Skin of body (tissue), 2 donors: ENCODE results near the gene TTC23. TPM values are rescaled to one million over a fixed set of nuclear protein-coding genes. Genes with fewer than 3 reads are reported as not detected.

Experiments used
- DNase-seq: peaks from one replicate; lab custom pipeline; 2025; lab: John Stamatoyannopoulos, UW
- total RNA-seq: library from RNA; depleted of rRNA; stranded (reverse); fragments of >200 nt; gene quantifications from one replicate; pipeline ENCODE4 v1.2.3, GENCODE V29; 2014

The TTC23 gene
- total RNA-seq, 1 donor from 2014 or later = 29.8 TPM

- DNase-seq = no peak
Observed at GRCh38 chr15:99165956-99166689, 83.3 kb downstream of the TTC23 start.

DNA sequence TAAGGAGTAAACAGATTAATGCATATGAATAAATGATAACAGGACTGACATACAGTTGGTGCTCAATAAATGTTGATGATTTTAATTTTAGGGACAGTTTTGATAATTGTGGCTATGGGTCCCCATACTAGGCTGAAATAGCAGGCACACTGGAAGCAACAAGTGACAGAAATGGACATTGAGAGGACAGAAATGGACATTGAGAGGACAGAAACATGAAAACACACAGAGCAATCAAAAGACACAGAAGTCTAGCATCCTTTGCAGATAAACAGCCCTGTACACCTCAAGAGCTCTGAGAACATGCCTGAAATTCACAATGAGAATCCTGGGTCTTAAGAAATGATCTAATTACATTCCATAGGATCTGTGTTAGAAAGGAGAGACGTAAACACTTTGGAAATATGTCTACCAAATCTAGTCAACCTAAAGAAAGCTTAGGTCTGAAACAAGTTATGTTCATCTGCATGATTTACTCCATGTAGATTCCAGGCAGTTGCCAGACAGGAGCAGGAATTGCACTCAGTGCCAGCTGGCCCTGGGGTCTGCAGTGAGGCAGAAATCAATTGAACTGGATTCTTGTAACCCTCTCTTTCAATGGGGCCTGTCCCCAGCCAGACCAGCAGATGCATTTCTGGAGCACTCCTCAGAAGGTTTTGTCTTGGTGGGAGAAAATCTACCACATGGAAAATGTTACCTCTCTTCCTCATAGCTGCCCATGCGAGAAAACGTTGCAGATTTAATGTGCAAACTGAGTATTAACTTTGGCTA lies 84.2 kb downstream of the TTC23 start:
- DNase-seq = no peak

GRCh38 chr15:99164119-99164518 lies 85.3 kb downstream of the TTC23 start:
- DNase-seq = no peak

DNA sequence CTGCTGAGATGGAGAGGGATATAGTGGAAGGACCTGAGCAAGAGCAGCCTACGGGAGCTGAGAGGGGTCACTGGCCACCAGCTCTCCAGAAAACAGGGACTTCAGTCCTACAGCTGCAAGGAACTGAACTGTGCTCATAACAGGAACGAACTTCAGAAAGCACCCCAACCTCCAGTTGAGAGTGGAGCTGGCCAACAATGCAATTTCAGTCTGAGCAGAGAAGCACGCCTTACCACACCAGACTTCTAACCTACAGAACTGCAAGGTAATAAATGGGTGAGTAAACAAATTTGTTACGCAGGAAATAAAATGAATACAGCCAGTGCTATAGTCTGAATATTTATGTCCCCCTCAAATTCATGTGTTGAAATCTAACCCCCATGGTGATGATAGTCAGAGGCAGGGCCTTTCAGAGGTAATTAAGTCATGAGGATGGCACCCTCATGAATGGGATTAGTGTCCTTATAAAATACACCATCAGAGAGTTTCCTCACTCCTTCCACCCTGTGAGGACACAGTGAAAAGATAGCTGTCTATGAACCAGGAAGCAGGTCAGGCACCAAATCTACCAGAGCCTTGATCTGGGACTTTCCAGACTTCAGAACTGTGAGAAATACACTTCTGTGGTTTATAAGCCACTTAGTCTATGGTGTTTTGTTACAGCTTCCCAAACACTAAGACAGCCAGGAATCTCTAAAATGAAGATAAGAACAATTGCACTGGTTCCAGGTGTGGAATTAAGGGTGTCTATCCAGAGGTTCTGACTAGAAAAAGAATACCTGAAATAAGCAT lies 85.9 kb downstream of the TTC23 start:
- DNase-seq = no peak

DNA sequence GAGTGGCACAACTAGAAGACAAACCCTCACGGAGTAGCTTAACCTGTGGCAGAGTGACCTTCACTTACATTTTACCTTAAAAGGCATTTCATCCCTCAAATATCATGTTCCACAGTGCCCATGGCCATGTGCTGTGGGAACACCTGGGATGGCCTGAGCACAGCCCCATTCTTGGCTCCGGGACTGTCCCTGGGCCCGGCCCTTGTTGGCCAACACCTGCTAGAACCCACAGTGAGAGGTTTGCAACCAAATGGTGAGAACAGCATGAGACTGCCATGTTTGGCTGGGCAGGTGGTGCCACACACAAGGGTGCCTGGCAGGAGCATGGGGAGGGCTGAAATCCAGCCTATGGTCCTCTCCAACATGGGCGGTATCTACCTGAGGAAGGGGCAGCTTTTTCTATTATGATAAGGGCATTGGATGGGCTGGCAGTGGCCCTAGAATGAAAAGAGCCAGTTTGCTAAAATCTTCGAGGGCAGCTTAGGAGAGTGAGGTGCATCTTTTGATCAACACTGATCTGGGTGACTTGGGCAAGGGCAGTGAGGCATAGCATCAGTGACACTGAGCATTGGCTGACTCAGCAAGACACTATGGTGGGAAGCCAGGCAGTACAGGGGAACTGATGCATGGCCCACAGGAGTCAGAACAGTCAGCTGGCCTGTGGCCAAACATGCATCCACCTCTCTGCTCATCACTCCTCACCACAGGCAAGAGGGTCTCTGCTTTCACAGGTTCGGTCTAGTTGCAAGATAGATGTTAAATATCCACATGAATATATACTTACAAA lies 90.6 kb downstream of the TTC23 start:
- DNase-seq = no peak

DNA sequence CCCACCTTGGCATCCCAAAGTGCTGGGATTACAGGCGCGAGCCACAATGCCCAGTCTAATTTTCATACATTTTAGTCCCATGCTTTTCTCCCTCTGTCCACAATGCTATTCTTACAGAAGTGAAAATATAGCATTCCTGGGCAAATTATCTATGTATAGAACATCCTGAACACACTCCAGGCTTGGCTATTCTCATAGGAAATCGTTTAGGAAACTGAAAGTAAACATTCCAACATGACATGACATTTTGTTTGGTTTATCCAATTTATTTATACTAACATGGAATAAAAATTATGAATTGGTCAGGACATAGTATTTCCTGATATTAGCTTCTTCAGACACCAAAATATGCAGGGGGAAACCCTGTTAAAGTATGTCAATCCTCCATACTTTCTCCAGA lies 91.9 kb downstream of the TTC23 start:
- no peak for DNase-seq

DNA sequence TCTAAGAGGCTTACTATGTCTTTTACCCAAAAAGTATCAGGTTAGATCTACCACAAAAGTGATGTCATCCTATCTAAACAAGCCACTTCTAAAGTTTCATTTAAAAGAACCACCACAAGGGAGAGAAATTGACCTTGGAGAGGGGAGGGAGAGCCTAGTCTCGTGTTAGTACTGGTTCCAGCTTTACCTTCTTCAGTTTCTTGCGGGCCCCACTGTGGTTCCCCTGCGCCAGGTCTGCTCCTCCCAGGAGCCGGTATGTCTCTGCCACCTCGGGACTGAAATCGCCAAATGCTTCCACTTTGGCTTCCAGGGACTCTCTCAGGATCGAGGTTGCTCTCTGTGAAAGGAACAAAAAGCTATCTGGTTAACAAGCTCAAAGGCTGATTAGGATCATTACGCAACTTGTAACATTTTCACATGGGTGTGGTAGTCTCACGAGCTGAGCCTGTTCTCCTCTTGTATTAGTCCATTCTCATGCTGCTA lies 93.4 kb downstream of the TTC23 start:
- no peak for DNase-seq

- no peak for DNase-seq
Observed at GRCh38 chr15:99154271-99154670, 95.1 kb downstream of the TTC23 start.

GRCh38 chr15:99153026-99153535 lies 96.3 kb downstream of the TTC23 start:
- no peak for DNase-seq

DNA sequence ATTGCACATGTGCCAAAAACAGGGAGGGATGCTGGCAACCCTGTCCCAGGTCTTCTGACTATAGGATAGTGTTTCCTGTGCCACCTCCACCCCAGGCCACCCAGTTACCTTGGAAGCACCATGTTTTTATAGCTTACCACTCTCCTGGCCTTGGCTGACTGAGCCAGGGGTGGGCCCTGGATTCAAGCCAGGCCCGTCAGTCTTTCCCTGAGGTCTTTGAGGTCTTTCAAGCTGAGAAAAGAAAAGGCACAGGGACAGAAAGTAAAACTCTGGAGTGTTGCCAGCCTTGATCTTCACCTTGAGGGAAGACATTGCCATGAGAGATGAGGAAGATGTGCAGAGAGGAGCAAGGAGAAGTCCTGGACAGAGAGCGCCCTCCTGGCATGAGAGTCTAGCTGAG lies 98.2 kb downstream of the TTC23 start:
- no peak for DNase-seq

DNA sequence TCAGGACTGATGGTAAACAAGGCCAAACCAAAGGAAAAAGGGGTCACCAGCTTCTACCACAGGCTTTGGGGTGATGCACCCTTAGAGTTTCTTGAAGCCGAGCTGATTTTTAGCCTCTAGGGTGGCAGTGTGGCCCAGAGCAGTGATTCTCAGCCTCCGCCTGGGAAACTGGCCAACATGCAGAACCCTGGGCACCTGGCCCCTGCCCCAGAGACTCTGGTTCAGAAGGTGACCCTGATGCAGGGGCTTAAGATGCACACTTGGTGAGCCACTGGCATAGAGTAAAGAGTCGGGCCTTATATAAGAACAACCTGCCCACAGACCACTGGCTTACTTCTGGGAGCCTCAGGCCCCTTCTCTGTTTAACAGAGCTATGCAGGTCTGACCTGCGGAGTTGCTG lies 100.0 kb downstream of the TTC23 start:
- no peak for DNase-seq

GRCh38 chr15:99148851-99149276 lies 100.5 kb downstream of the TTC23 start:
- DNase-seq = peak; percentile 10

DNA sequence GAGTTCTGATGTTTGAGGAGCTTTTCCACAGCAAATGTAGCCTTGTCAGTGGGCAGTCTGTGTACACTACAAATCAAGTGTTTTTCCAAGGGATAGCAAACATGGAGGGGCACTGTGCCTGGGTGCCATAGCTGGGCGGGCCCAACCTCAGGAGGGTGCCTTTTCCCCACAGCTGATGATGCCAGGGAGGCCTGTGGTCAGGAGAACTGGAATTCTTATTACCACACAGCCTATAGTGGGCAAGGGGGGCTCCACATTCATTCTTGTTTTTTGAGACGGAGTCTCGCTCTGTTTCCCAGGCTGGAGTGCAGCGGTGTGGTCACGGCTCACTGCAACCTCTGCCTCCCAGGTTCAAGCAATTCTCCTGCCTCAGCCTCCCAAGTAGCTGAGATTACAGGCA lies 102.7 kb downstream of the TTC23 start:
- DNase-seq = no peak

DNA sequence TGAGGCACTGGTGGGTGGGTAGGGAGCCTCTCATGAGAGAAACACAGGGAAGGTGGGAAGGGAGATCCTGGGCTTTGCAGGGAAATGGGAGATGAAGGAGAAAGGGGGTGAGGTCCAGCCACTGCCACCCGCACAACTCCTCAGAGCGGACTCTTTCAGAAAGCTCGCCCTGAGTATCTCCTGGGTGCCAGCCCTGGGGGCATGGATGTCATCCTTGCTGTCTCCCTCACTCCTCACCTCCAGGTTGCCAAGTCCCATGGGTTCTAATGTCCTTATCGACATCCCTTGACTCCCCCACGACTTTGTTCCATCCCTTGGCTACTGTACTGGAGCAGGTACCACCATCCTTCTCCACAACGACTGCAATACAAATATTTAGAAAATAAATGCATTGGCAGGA lies 103.6 kb downstream of the TTC23 start:
- no peak for DNase-seq

DNA sequence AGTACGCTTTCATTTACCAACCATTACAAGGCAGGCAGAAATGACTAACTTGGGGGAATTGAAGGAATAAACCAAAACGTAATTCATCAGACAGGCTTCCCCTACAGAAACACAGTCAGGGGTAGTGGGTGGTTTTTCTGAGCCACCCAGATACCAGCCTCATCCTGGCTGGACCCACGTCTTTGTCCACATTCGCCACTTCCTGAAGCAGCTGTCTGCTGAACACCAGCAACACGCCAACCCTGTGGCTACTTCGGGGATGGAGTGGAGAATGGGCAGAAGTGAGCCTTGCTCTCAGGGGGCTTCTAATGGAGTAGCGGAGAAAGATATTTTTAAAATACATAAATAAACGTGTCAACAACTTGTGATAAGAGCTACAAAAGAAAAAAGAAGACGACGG lies 104.4 kb downstream of the TTC23 start:
- no peak for DNase-seq

DNA sequence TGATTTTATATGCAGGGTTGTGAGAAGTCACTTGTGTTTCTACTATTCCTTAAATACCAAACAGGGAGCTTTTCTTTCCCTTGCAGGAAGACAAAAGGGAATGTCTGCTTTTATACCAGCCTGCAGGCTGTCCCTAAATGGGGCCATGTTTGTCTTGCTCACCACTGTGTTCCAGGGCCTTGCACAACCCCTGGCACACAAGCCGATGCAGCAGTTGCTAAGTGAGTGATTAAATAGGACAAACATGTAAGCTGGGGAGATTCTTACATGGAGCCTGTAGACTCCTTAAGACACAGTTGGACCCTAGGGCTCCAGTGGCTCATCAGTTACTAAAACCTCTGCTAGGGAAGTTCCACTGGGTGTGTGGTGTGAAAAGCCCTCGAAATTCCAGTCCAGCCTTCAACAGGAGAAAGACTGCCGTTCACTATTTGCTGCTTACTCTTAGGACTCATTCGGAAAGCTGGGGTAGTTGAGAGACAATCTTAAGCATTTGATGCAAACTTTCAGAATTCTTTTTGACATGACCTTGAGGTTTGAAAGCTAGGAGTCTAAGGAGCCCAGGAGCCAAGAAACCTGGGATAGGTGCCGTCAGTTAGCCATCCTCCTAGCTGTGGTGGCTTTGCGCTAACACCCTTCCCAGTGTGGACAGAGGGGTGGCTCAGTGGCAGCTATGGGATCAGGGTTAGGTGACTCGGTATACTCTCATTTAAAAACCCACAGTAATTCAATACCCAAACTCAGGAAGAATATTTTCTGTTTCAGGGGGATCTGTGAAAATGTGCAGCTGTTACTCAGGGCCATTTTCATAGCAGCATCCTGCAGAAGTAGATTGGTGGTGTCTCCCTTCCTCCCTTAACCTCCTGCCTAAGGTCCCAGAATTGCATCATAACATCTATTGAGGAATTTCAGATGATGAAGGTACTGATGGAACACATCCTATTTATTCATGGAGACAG lies 105.4 kb downstream of the TTC23 start:
- DNase-seq = no peak

DNA sequence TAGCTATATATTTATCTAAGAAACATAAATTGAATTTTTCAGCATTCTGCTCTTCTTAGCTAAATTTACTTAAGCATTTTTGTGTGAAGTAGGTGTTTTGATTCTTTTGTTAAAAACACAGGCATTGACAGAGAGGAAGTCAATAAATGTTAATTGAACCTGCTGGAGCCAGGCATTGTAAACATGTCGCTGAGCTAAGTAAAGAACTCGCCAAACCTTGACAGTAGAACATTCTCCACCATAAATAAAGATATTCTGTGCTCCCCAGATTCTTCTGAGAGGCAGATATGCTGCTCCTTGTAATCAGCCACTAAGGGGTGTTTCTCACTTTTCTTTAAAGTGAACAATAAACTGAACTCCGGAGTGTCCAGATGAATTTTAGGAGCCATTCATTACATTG lies 106.1 kb downstream of the TTC23 start:
- no peak for DNase-seq

- no peak for DNase-seq
Observed at GRCh38 chr15:99142562-99142961, 106.8 kb downstream of the TTC23 start.

DNA sequence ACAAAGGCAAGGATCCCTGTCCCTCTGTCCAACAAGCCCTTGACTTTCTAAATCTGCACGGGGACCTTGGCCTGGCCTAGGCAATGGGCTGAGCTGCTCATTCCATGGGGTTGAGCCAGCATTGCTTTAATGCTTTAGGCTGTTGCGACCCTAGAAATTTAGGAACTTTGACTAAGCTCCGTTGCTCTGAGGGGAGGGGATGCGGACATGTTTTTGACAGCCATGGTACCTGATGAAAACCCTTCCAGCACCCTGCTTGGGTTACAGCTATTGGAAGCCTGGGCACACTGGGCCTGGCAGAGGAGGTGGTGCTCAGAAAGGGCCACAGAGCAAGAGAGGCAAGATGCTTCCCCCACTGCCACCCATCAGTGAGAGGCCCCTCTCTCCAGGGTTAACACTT lies 107.4 kb downstream of the TTC23 start:
- no peak for DNase-seq

GRCh38 chr15:99140590-99140989 lies 108.8 kb downstream of the TTC23 start:
- DNase-seq = no peak
